ENCODE data around the gene ZNF804B. TPM values are rescaled to one million over a fixed set of nuclear protein-coding genes. Genes with fewer than 3 reads are reported as not detected.

The ZNF804B gene
- total RNA-seq, 1 donor = not detected

- TF ChIP-seq, protein P1, sequence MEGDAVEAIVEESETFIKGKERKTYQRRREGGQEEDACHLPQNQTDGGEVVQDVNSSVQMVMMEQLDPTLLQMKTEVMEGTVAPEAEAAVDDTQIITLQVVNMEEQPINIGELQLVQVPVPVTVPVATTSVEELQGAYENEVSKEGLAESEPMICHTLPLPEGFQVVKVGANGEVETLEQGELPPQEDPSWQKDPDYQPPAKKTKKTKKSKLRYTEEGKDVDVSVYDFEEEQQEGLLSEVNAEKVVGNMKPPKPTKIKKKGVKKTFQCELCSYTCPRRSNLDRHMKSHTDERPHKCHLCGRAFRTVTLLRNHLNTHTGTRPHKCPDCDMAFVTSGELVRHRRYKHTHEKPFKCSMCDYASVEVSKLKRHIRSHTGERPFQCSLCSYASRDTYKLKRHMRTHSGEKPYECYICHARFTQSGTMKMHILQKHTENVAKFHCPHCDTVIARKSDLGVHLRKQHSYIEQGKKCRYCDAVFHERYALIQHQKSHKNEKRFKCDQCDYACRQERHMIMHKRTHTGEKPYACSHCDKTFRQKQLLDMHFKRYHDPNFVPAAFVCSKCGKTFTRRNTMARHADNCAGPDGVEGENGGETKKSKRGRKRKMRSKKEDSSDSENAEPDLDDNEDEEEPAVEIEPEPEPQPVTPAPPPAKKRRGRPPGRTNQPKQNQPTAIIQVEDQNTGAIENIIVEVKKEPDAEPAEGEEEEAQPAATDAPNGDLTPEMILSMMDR (IDR thresholded peaks at IDR 0.05; ENCODE audit: insufficient read depth, low read length) = no peak
- H3K4me3 ChIP-seq (ENCODE audit: low read depth, low read length) = no peak overlapping the region
- no peak for DNase-seq (ENCODE audit: low read depth)
These were observed 283.4 kb downstream of the ZNF804B start for GRCh38 chr7:89042940-89043339.

DNA sequence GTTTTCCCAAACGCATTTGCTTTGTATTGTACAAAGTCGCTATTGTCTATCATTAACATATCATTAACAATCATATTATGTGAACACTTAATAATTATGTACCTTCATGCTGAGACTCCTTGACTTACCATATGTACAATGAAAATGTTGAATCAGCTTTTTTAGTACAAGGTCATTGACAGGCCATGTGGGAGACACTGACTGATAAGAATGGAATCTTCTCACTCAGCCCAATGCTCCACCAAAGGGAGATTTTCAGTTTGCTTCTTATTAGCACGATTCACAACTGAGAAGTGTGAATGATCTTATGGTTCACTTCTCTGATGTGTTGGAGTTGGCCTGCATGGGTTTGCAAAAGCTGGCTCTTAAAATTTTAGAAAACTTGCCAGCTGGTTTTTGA lies 289.5 kb downstream of the ZNF804B start:
- H3K4me3 ChIP-seq (ENCODE audit: low read depth, low read length) = no peak overlapping the region
- DNase-seq (ENCODE audit: low read depth) = no peak
- TF ChIP-seq, protein P1 (IDR thresholded peaks at IDR 0.05; ENCODE audit: insufficient read depth, low read length) = no peak

DNA sequence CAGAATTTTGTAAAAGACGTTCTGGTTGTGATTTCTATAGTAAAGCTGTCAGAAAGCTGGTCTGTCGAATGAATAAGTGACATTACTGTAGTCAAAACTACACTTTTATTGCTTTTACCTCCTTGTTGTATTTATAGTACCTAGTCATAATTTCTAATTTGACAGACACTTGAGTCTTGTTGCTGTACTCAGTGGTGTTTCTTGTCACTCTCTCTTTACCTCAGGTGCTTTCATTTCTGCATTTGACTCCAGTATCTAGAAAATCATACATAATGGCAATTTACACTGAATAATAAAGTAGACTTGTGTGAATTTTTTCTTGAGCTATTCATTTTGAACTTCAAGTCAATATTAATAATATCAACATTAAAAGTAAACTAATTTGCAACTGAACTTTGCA lies 293.6 kb downstream of the ZNF804B start:
- TF ChIP-seq, protein P1 (IDR thresholded peaks at IDR 0.05; ENCODE audit: insufficient read depth, low read length) = no peak
- no peak overlapping the region for H3K4me3 ChIP-seq (ENCODE audit: low read depth, low read length)
- DNase-seq (ENCODE audit: low read depth) = no peak

DNA sequence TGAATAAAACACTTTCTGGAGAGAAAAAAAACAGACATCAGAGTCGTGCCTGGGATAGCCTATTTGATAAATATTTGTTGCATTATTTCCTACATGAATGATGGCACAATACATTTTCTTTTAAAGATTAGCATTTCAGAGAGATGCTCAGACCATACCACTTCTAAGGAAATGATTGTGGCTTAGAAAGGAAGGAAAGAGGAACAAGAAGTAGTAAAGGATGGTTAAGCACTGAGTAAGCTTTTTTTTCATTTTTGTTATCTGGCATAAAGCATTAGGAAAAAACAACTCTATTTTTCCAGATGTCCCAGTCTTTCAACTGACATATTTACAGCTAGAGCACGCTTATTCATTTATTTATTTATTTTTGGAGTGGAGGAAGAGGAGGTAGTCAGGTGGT lies 294.9 kb downstream of the ZNF804B start:
- TF ChIP-seq, protein P1 (IDR thresholded peaks at IDR 0.05; ENCODE audit: insufficient read depth, low read length) = no peak
- DNase-seq (ENCODE audit: low read depth) = no peak
- H3K4me3 ChIP-seq (ENCODE audit: low read depth, low read length) = no peak overlapping the region

DNA sequence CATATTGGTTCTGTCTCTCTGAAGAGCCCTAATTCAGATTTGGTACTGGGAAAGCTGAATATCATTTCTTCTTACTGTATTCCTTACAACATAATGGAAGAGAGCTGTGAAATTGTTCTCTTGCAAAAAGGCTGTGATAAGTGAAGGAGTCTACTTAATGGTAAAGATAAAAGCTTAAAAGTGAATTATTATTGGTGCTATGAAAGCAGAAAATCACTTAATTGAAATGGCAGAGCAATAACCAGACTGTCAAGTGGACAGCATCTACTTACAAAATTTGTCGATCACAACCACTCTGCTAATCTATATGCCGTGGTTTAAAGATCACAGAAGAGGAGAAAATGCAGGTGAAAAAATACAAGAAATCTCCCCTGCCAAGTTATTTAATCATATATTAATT lies 300.7 kb downstream of the ZNF804B start:
- TF ChIP-seq, protein P1 (IDR thresholded peaks at IDR 0.05; ENCODE audit: insufficient read depth, low read length) = no peak
- H3K4me3 ChIP-seq (ENCODE audit: low read depth, low read length) = no peak overlapping the region
- no peak for DNase-seq (ENCODE audit: low read depth)

GRCh38 chr7:89064831-89065230 lies 305.3 kb downstream of the ZNF804B start:
- H3K4me3 ChIP-seq (ENCODE audit: low read depth, low read length) = no peak overlapping the region
- TF ChIP-seq, protein P1 (IDR thresholded peaks at IDR 0.05; ENCODE audit: insufficient read depth, low read length) = no peak
- DNase-seq (ENCODE audit: low read depth) = no peak

GRCh38 chr7:89067048-89067447 lies 307.5 kb downstream of the ZNF804B start:
- H3K4me3 ChIP-seq (ENCODE audit: low read depth, low read length) = no peak overlapping the region
- DNase-seq (ENCODE audit: low read depth) = no peak
- TF ChIP-seq, protein P1 (IDR thresholded peaks at IDR 0.05; ENCODE audit: insufficient read depth, low read length) = no peak
